CD14-positive monocyte (primary cell): ENCODE data around the gene IL15RA. TPM values are rescaled to one million over a fixed set of nuclear protein-coding genes. Genes with fewer than 3 reads are reported as not detected.

ENCODE experiments used
- DNase-seq, 3 donors: peaks; one replicate each; pipeline ENCODE4 v3.0.0-alpha.2; 2011 to 2022
- H2AFZ ChIP-seq: 2 replicates; pipeline ENCODE4 v1.6.0; 2012; ENCODE audit warnings: mild to moderate bottlenecking, low read depth, low read length, inconsistent platforms; ENCODE audit not compliant: insufficient read depth, poor library complexity, severe bottlenecking
- H3K27ac ChIP-seq, 2 donors: 1 replicate in 1 of 2; 2 replicates in 1 of 2; pipeline ENCODE4 v1.5.1; 2012 to 2013; ENCODE audit warnings: low read length in 2 of 2, control low read depth in 1 of 2, inconsistent platforms in 1 of 2, low read depth in 1 of 2, mild to moderate bottlenecking in 1 of 2
- H3K27me3 ChIP-seq, 2 donors: one replicate each; pipeline versions ENCODE4 v1.6.0 to v1.6.1; 2011 to 2013; ENCODE audit warnings: low read length in 2 of 2; ENCODE audit not compliant: control insufficient read depth in 2 of 2, insufficient read depth in 2 of 2
- H3K36me3 ChIP-seq, 2 donors: replicated peaks in 1 of 2; 1 replicate in 1 of 2; 2 replicates in 1 of 2; pipeline versions ENCODE4 v1.5.1 to v1.6.1; 2012 to 2013; ENCODE audit warnings: low read length in 2 of 2, control low read depth in 1 of 2, inconsistent platforms in 1 of 2, mild to moderate bottlenecking in 1 of 2; ENCODE audit not compliant: insufficient read depth in 2 of 2, control insufficient read depth in 1 of 2
- H3K4me1 ChIP-seq, 2 donors: 1 replicate in 1 of 2; 2 replicates in 1 of 2; pipeline versions ENCODE4 v1.5.1 to v1.6.1; 2012 to 2013; ENCODE audit warnings: low read length in 2 of 2, control low read depth in 1 of 2, inconsistent platforms in 1 of 2, mild to moderate bottlenecking in 1 of 2, moderate library complexity in 1 of 2; ENCODE audit not compliant: insufficient read depth in 2 of 2, control insufficient read depth in 1 of 2
- H3K4me2 ChIP-seq: replicated peaks from 2 replicates; pipeline ENCODE3; 2012; ENCODE audit warnings: low read length, moderate library complexity, mild to moderate bottlenecking; ENCODE audit not compliant: poor library complexity, severe bottlenecking; ENCODE audit errors: extremely low read depth
- H3K4me3 ChIP-seq, 3 experiments: fragments of 200-600 bp in 1 of 3; sonication (generic) in 1 of 3; replicated peaks in 1 of 3; 1 replicate in 2 of 3; 2 replicates in 1 of 3; pipeline ENCODE4 v1.5.1; 2011 to 2013; ENCODE audit warnings: low read length in 3 of 3, mild to moderate bottlenecking in 3 of 3, control low read depth in 2 of 3, low read depth in 2 of 3, inconsistent platforms in 1 of 3, moderate library complexity in 1 of 3
- H3K79me2 ChIP-seq: 2 replicates; pipeline ENCODE4 v1.6.0; 2012; ENCODE audit warnings: mild to moderate bottlenecking, control low read depth, inconsistent platforms, low read length, moderate library complexity; ENCODE audit not compliant: insufficient read depth
- H3K9ac ChIP-seq: 2 replicates; pipeline ENCODE4 v1.6.0; 2017; ENCODE audit warnings: low read length, mild to moderate bottlenecking; ENCODE audit not compliant: insufficient read depth, poor library complexity, severe bottlenecking
- H3K9me3 ChIP-seq, 2 donors: replicated peaks in 1 of 2; 1 replicate in 1 of 2; 2 replicates in 1 of 2; pipeline versions ENCODE4 v1.5.1 to v1.6.1; 2012 to 2013; ENCODE audit warnings: low read length in 2 of 2, control low read depth in 1 of 2; ENCODE audit not compliant: control insufficient read depth in 1 of 2, insufficient read depth in 1 of 2
- H4K20me1 ChIP-seq: 2 replicates; pipeline ENCODE4 v1.6.0; 2012; ENCODE audit warnings: mild to moderate bottlenecking, low read length, control low read depth, moderate library complexity; ENCODE audit not compliant: insufficient read depth
- H3K27ac Mint-ChIP-seq, 7 donors: one replicate each; pipeline ENCODE4 v1.8.0; 2020; ENCODE audit warnings: mild to moderate bottlenecking in 7 of 7, mixed read lengths in 7 of 7, moderate library complexity in 6 of 7, inconsistent platforms in 2 of 7
- H3K27me3 Mint-ChIP-seq, 3 donors: one replicate each; pipeline ENCODE4 v1.8.0; 2021 to 2022; ENCODE audit warnings: low read depth in 3 of 3, mild to moderate bottlenecking in 3 of 3, mixed read lengths in 3 of 3, moderate library complexity in 3 of 3, inconsistent platforms in 1 of 3
- H3K36me3 Mint-ChIP-seq, 2 donors: one replicate each; pipeline ENCODE4 v1.8.0; 2020; ENCODE audit warnings: mixed read lengths in 2 of 2, inconsistent platforms in 1 of 2, mild to moderate bottlenecking in 1 of 2
- H3K4me1 Mint-ChIP-seq: one replicate; pipeline ENCODE4 v1.8.0; 2020; ENCODE audit warnings: mild to moderate bottlenecking, mixed read lengths
- H3K4me3 Mint-ChIP-seq, 2 donors: one replicate each; pipeline ENCODE4 v1.8.0; 2020; ENCODE audit warnings: mild to moderate bottlenecking in 2 of 2, mixed read lengths in 2 of 2, moderate library complexity in 1 of 2
- H3K9me3 Mint-ChIP-seq, 7 donors: one replicate each; pipeline ENCODE4 v1.8.0; 2020 to 2022; ENCODE audit warnings: mixed read lengths in 7 of 7, mild to moderate bottlenecking in 6 of 7, moderate library complexity in 6 of 7, inconsistent platforms in 2 of 7
- WGBS: methylation state at CpG from one replicate; pipeline ENCODE4 v1.1.5; 2013; ENCODE audit warnings: missing lambda C conversion rate; ENCODE audit not compliant: insufficient coverage; 5-methylcytosine and 5-hydroxymethylcytosine counted together
- intact Hi-C, 2 donors: fragments of 100-400 bp; cut with micrococcal nuclease; formaldehyde crosslinking; loops; one replicate each; pipeline versions ENCODE4 v1.15.0 to v1.15.1; 2023
- polyA plus RNA-seq, 3 donors: library from polyadenylated mRNA; depleted of rRNA in 1 of 3; unstranded in 2 of 3; stranded (reverse) in 1 of 3; fragments of 300-500 nt in 2 of 3; fragments of >200 nt in 1 of 3; fragmentation: Illumina TruSeq in 2 of 3; gene quantifications; 1 replicate in 2 of 3; 2 replicates in 1 of 3; pipeline ENCODE4 v1.2.3, GENCODE V29; 2012 to 2021
- TF ChIP-seq, protein P1 (sequence below): fragments of 200-600 bp; IDR thresholded peaks from one replicate; pipeline ENCODE4 v1.8.0; 2022; ENCODE audit warnings: antibody characterized with exemption, mild to moderate bottlenecking

Gene IL15RA
- polyA plus RNA-seq, 3 donors, result 12.4 to 23.1 (median 12.6) TPM

DNA sequence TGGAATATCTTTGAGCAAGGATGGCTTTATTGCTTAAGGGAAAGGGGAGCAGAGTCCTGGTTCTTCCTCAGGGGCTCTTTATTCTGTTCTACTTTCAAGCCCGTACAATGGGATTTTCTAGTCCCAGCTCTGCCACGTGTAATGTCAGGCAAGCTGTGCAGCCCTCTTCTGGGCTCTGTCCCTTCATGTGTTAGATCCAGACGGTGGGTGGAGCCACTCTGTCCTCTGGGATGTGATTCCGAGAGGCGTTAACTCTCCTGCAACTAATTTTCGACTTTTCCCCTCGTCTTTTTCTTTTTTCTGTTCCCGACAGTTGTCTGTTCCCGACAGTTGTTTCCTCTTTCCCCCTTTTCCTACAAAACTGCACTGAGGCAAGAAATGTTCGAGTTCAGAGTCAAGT lies 52.5 kb downstream of the IL15RA start:
- Histone ChIP-seq H4K20me1 (no peaks in the 10 kb centered on the region), H2AFZ (no peak overlapping the region), H3K9me3 (no peaks in the 10 kb centered on the region), H3K4me1 (no peaks in the 10 kb centered on the region), H3K36me3 (peaks cover 91 to 98% of the 10 kb centered on the region in 2 donors), H3K4me2 (no peak overlapping the region), H3K27ac (peak overlapping the region in 1 of 2 donors; percentile 26), H3K9ac (peak overlapping the region; percentile 8), H3K79me2 (no peaks in the 10 kb centered on the region), H3K4me3 (no peak overlapping the region), H3K27me3 (no peaks in the 10 kb centered on the region)
- 92% methylated on average over 6 of the region's 10 CpGs for WGBS
- H3K27ac Mint-ChIP-seq, result peak overlapping the region in 2 of 7 donors; percentile 6 to 19
- peaks cover 0 to 1% (median 0%) of the 10 kb centered on the region in 3 donors for H3K27me3 Mint-ChIP-seq
- no peaks in the 10 kb centered on the region for H3K9me3 Mint-ChIP-seq
- intact Hi-C loops, result no loop called here
- H3K36me3 Mint-ChIP-seq, result peaks cover 90 to 100% of the 10 kb centered on the region in 2 donors
- no peak overlapping the region for H3K4me3 Mint-ChIP-seq
- DNase-seq, result no peak
- no peaks in the 10 kb centered on the region for H3K4me1 Mint-ChIP-seq
- TF ChIP-seq, protein P1, sequence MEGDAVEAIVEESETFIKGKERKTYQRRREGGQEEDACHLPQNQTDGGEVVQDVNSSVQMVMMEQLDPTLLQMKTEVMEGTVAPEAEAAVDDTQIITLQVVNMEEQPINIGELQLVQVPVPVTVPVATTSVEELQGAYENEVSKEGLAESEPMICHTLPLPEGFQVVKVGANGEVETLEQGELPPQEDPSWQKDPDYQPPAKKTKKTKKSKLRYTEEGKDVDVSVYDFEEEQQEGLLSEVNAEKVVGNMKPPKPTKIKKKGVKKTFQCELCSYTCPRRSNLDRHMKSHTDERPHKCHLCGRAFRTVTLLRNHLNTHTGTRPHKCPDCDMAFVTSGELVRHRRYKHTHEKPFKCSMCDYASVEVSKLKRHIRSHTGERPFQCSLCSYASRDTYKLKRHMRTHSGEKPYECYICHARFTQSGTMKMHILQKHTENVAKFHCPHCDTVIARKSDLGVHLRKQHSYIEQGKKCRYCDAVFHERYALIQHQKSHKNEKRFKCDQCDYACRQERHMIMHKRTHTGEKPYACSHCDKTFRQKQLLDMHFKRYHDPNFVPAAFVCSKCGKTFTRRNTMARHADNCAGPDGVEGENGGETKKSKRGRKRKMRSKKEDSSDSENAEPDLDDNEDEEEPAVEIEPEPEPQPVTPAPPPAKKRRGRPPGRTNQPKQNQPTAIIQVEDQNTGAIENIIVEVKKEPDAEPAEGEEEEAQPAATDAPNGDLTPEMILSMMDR, result no peak

DNA sequence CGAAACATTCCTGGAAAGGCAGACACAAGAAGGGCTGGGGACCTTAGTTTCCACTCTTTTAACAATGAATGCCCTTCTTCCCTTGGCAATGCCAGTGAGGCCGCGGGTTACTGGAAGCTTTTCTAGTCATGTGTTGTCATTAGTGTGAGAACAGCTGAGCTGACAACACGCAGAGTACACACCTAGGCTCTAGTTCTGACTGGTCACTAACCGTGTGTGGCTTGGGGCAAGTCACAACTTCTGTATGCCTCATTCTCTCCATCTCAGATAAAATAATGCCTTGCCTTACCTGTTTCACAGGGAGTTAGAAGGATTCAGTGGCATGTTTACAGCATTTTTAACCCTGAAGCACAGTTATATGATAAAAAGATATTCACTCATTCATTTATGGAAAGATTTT lies 55.6 kb downstream of the IL15RA start:
- no peak overlapping the region for H2AFZ ChIP-seq
- H3K4me2 ChIP-seq, result no peak overlapping the region
- no peaks in the 10 kb centered on the region for H3K27me3 Mint-ChIP-seq
- H3K36me3 ChIP-seq, result peaks cover 91 to 97% of the 10 kb centered on the region in 2 donors
- H3K4me3 ChIP-seq, result no peak overlapping the region
- no peak for DNase-seq
- H4K20me1 ChIP-seq, result no peaks in the 10 kb centered on the region
- H3K27me3 ChIP-seq, result no peaks in the 10 kb centered on the region
- intact Hi-C loops, result no loop called here
- peaks cover 86 to 97% of the 10 kb centered on the region in 2 donors for H3K36me3 Mint-ChIP-seq
- TF ChIP-seq, protein P1, result no peak
- no peaks in the 10 kb centered on the region for H3K79me2 ChIP-seq
- H3K9ac ChIP-seq, result no peak overlapping the region
- H3K9me3 ChIP-seq, result no peaks in the 10 kb centered on the region
- no peak overlapping the region for H3K4me3 Mint-ChIP-seq
- 100% methylated on average over 1 of the region's 5 CpGs for WGBS
- no peaks in the 10 kb centered on the region for H3K4me1 Mint-ChIP-seq
- no peaks in the 10 kb centered on the region for H3K4me1 ChIP-seq
- no peak overlapping the region for H3K27ac Mint-ChIP-seq
- H3K9me3 Mint-ChIP-seq, result no peaks in the 10 kb centered on the region
- no peak overlapping the region for H3K27ac ChIP-seq
